PC-9 (cell line): ENCODE measurements around the gene IL22RA2.

Experiments used
- CTCF ChIP-seq: fragments of 200-600 bp; sonication (generic); conservative IDR thresholded peaks from 2 replicates; pipeline ENCODE4 v1.6.1; 2017; ENCODE audit warnings: mixed run types, antibody characterized with exemption, mild to moderate bottlenecking, moderate library complexity
- EZH2 ChIP-seq: fragments of 200-600 bp; sonication (generic); IDR thresholded peaks from 2 replicates; pipeline ENCODE4 v1.8.0; 2017; ENCODE audit warnings: antibody characterized with exemption, low read depth

GRCh38 chr6:137208279-137208678 lies 34.8 kb upstream of the IL22RA2 start:
- TF ChIP-seq CTCF = no peak
- TF ChIP-seq EZH2 = no peak
